Coronary artery (tissue), 2 donors: Measurements from ENCODE around the gene PAPPA.
A peak's percentile ranks its signal among the peaks of the same experiment; 100 is the strongest.

Source experiments
- DNase-seq: peaks from one replicate; pipeline ENCODE4 v3.0.0-alpha.2; 2017; ENCODE audit warnings: low spot score
- H3K27ac ChIP-seq, 2 donors: fragments of 200-600 bp; sonication (generic); one replicate each; pipeline ENCODE4 v1.5.1; 2016 to 2019
- H3K4me3 ChIP-seq: fragments of 200-600 bp; sonication (generic); 2 replicates; pipeline ENCODE4 v1.5.1; 2016; ENCODE audit warnings: mild to moderate bottlenecking, moderate library complexity
- CTCF ChIP-seq: fragments of 200-600 bp; sonication (generic); IDR thresholded peaks from one replicate; pipeline ENCODE4 v1.5.1; 2019; ENCODE audit warnings: antibody characterized with exemption

Gene PAPPA

GRCh38 chr9:116238225-116238624, 84.6 kb downstream of the PAPPA start:
- DNase-seq, result no peak
- TF ChIP-seq CTCF, result no peak
- peak overlapping the region in 1 of 2 donors; percentile 26 for H3K27ac ChIP-seq
- H3K4me3 ChIP-seq, result no peak overlapping the region

- no peak overlapping the region for H3K4me3 ChIP-seq
- H3K27ac ChIP-seq, result peak overlapping the region in 1 of 2 donors; percentile 26
- no peak for DNase-seq
- TF ChIP-seq CTCF, result no peak
Observed at GRCh38 chr9:116238776-116239340, 85.3 kb downstream of the PAPPA start.

- TF ChIP-seq CTCF, result no peak
- no peak overlapping the region for H3K4me3 ChIP-seq
- H3K27ac ChIP-seq, result no peak overlapping the region
- DNase-seq, result no peak
Observed at GRCh38 chr9:116243708-116244107, 90.1 kb downstream of the PAPPA start.

DNA sequence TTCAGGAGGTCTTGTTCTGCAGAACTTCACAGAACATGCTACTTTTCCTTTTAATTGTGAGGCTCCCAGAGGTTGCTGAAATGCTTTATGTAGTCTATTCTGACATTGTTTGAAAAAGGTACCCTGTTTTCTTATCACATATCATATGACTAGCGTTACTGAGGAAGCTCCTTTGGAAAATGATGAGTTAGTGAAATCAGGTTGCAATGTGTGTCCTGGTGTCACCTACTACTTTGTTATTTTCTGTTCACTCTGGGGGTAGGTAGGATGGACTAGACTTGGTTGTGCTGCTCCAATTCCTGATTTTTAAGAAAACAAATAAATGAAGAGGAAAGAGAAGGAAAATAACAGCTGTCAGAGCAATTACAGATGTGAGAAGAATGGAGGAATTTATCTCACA, 93.7 kb downstream of the PAPPA start:
- DNase-seq, result no peak
- TF ChIP-seq CTCF, result no peak
- Histone ChIP-seq H3K4me3 (no peak overlapping the region), H3K27ac (no peak overlapping the region)

- Histone ChIP-seq H3K4me3 (no peak overlapping the region), H3K27ac (no peak overlapping the region)
- no peak for DNase-seq
- no peak for TF ChIP-seq CTCF
Observed at GRCh38 chr9:116247791-116248374, 94.3 kb downstream of the PAPPA start.

- Histone ChIP-seq H3K27ac (no peak overlapping the region), H3K4me3 (no peak overlapping the region)
- DNase-seq, result no peak
- no peak for TF ChIP-seq CTCF
Observed at GRCh38 chr9:116250891-116251290, 97.3 kb downstream of the PAPPA start.

DNA sequence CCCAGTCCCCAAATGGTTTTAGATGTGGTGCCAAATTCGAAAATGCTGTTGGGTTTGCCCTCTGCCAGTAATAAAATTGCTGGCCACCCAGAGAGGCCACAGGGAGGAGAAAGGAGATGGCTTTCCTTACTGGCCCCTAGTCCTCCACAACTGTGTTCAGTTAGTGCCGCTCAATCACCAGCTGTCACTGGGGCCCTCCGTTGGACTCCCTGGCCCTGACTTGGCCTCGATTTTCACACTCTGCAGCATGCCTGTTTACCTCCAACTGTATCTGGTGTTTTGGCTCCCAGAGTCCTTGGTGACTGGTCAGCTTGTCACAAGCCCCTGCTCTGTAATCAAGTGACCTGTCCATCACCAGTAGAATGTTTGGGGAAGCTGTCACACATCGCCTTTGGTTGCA, 97.8 kb downstream of the PAPPA start:
- DNase-seq, result no peak
- Histone ChIP-seq H3K4me3 (no peak overlapping the region), H3K27ac (no peak overlapping the region)
- no peak for TF ChIP-seq CTCF
